AG04449 (cell line): ENCODE results near the gene ABCC8.

Experiments
- CTCF ChIA-PET: fragments of 350-600 bp; formaldehyde crosslinking; extraction: SDS; loops from one replicate; lab custom pipeline; 2021; ENCODE audit warnings: antibody characterized with exemption; lab: Yijun Ruan, JAX
- POLR2A ChIA-PET: fragments of 400-600, 350-600 bp; formaldehyde crosslinking; extraction: SDS; loops from one replicate; lab custom pipeline; 2020; ENCODE audit warnings: antibody characterized with exemption, inconsistent platforms; lab: Yijun Ruan, JAX
- DNase-seq: peaks from one replicate; pipeline ENCODE4 v3.0.0-alpha.2; 2010; ENCODE audit warnings: low read depth, low spot score
- H3K4me3 ChIP-seq: 2 replicates; pipeline ENCODE4 v1.5.1; 2011; ENCODE audit warnings: low read depth, mild to moderate bottlenecking, control low read depth, low read length
- TF ChIP-seq, protein P1 (sequence below): IDR thresholded peaks from one replicate; pipeline ENCODE4 v1.5.1; 2011; ENCODE audit warnings: mild to moderate bottlenecking, moderate library complexity, low read length, control low read depth, inconsistent platforms; ENCODE audit not compliant: insufficient read depth; ENCODE audit errors: missing control alignments

ABCC8 gene

DNA sequence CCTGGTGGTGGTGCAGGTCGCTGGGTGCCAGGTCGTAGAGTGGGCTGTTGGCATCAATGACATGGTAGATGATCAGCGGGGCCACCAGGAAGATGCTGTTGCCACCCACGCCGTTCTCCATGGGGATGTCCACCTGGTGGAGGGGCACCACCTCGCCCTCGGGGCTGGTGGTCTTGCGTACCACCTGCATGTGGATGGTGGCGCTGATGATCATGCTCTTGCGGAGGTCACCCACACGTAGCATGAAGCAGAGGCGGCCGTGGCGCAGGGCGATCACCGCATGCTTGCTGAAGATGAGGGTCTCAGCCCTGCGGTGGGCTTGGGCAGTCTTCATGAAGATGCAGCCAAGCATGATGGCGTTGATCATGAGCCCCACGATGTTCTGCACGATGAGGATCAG is 89.4 kb downstream of the ABCC8 start:
- ChIA-PET CTCF (interaction anchor here (0.6 to 7.3 kb wide), 10 partner anchors 18 to 154 kb away, joined by 3 to 65 read pairs (median 3); no protein-coding TSS in a partner anchor), POLR2A (interaction anchor here (0.6 kb wide), 1 partner anchor 309 kb away, joined by 3 read pairs; no protein-coding TSS in a partner anchor)
- H3K4me3 ChIP-seq: no peak overlapping the region
- TF ChIP-seq, protein P1, sequence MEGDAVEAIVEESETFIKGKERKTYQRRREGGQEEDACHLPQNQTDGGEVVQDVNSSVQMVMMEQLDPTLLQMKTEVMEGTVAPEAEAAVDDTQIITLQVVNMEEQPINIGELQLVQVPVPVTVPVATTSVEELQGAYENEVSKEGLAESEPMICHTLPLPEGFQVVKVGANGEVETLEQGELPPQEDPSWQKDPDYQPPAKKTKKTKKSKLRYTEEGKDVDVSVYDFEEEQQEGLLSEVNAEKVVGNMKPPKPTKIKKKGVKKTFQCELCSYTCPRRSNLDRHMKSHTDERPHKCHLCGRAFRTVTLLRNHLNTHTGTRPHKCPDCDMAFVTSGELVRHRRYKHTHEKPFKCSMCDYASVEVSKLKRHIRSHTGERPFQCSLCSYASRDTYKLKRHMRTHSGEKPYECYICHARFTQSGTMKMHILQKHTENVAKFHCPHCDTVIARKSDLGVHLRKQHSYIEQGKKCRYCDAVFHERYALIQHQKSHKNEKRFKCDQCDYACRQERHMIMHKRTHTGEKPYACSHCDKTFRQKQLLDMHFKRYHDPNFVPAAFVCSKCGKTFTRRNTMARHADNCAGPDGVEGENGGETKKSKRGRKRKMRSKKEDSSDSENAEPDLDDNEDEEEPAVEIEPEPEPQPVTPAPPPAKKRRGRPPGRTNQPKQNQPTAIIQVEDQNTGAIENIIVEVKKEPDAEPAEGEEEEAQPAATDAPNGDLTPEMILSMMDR: no peak
- no peak for DNase-seq

DNA sequence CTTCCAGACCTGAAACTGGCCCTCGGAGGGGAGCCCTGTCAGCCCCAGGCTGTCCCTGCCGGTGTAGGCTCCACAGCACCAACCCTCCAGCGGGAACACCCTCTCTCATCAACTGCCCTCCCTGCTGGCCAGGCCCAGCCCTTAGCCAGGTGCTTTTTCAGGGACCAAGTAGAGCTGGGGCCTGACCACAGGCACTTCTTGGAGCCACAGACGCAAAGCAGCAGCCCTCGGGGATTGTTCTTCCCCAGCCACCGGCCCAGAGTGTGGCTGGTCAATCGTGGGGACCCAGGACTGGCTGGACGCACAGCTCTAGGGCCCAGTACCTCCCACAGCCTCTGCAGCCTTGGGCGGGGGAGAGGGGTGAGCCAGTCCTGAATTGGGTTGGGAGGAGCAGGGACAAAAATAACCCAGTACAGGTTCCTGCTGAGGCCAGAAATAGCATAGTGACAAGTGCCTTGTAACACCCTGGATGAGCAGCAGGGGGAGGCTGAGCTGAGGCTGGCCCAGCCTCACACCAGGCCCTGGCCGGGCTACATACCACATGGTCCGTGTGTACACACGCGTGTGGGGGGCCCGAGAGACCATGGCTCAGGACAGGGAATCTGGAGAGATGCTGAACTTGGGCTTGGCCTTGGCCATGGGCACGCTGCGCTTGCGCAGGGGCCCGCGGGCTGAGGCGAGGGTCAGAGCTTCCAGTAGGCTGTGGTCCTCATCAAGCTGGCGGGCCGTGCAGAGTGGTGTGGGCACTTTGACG is 90.1 kb downstream of the ABCC8 start:
- DNase-seq: no peak

DNA sequence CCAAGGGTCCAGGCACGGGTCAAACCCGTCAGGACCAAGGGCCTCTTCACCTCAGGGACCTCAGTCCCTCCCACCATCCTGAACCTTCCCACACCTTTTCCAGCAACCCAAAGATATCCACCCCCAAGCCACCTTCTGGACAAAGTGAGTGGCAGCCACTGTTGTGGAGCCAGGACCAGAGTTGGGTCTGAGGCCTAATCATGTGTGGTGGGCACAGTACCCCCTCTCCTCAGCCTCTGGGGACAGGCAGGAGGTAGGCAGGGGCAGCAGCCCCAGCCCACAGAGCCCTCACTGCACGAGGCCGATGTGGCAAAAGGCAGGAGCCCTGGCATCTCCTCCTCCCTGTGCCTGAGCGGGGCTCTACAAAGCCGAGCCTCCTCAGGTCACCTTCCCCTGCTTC is 90.7 kb downstream of the ABCC8 start:
- TF ChIP-seq, protein P1: no peak
- POLR2A ChIA-PET: interaction anchor here (0.5 kb wide), 1 partner anchor 18 kb away, joined by 3 read pairs; no protein-coding TSS in a partner anchor
- CTCF ChIA-PET: interaction anchor here (0.8 to 7.3 kb wide), 9 partner anchors 11 to 156 kb away, joined by 3 to 116 read pairs (median 6); no protein-coding TSS in a partner anchor
- no peak for DNase-seq
- H3K4me3 ChIP-seq: no peak overlapping the region

More for the DNA sequence above, 90.1 kb downstream of the ABCC8 start:
- no peak overlapping the region for H3K4me3 ChIP-seq
- ChIA-PET CTCF (interaction anchor here (0.6 to 7.3 kb wide), 12 partner anchors 12 to 154 kb away, joined by 3 to 65 read pairs (median 3); no protein-coding TSS in a partner anchor), POLR2A (interaction anchor here (0.5 to 0.6 kb wide), 2 partner anchors 19 to 309 kb away, joined by 3 read pairs; no protein-coding TSS in a partner anchor)
- TF ChIP-seq, protein P1: peak; percentile 76

DNA sequence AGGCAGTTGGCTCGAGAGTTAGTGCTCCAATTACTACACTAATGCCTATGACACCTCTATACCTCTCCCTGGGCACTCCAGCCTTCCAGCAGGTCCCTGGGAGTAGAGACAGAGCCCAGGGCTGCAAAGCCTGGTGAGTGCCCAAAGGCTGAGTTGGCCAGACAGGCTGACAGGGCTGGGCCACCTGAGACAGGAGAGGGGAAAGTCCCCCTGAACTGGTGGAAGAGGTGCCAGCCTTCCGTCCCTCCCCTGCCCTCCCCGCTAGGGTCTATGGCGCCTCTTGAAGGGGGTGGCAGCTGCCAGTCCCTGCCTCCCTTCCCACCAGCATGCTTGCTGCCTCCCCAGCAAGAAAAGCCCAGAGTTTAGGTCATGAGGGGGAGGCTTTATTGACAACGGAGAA is 91.2 kb downstream of the ABCC8 start:
- DNase-seq: no peak
- TF ChIP-seq, protein P1: no peak
- CTCF ChIA-PET: interaction anchor here (0.9 to 7.3 kb wide), 12 partner anchors 7 to 163 kb away, joined by 3 to 116 read pairs (median 8); no protein-coding TSS in a partner anchor
- POLR2A ChIA-PET: no interaction called here
- H3K4me3 ChIP-seq: no peak overlapping the region

DNA sequence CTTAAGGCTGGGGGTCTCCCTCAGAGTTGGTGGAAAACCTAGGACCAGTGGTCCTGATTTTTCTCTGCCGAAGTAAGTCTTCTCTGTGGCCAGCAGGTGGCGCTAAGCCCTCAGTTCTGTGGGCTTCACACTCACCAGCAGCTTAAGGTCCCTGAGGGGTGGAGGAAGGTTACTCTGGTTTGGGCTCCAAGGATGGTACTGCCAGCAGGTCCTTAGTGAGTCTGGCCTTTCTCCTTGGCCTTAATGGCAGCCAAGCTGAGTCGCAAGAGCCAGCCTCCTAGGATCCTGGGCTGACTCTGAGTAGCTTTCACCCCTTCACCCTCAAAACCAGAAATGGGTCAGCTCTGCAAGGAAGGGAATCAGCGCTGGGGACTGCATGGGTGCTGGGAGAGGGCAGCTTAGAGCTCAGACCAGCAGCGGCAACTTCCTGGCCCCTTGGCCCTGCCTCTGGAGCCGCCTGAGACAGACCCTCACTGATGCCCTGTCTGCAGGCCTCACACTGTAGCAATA is 92.6 kb downstream of the ABCC8 start:
- POLR2A ChIA-PET: no interaction called here
- peak; percentile 26 for DNase-seq
- TF ChIP-seq, protein P1: peak; percentile 87
- CTCF ChIA-PET: interaction anchor here (0.9 to 7.3 kb wide), 43 partner anchors 7 to 564 kb away, joined by 3 to 116 read pairs (median 4); no protein-coding TSS in a partner anchor
- H3K4me3 ChIP-seq: no peak overlapping the region

DNA sequence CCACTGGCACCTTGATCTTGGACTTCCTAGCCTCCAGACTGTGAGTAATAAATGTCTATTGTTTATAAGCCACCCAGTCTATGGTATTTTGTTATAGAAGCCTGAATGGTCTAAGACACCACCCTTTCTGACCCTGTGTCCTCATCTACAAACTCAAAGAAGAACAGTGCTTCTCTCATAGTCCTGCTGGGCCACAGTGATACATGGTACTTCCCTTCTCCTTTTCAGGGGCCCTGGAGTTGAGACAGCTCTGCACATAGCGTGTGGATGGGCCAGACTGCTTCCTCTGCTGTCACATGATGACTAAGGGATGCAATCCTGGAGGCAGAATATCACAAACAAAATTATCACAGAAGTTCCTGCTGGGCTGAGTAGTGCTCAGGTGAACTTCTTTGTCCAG is 93.2 kb downstream of the ABCC8 start:
- DNase-seq: no peak
- CTCF ChIA-PET: interaction anchor here (0.7 to 7.3 kb wide), 39 partner anchors 8 to 564 kb away, joined by 3 to 116 read pairs (median 4); no protein-coding TSS in a partner anchor
- TF ChIP-seq, protein P1: no peak
- H3K4me3 ChIP-seq: no peak overlapping the region
- POLR2A ChIA-PET: no interaction called here
